Ammon's horn (tissue), 1 donor: ENCODE results near the gene MYH14.
A peak's percentile ranks its signal among the peaks of the same experiment; 100 is the strongest.

Source experiments
- DNase-seq: peaks from one replicate; pipeline ENCODE4 v3.0.0-alpha.2; 2016; ENCODE audit warnings: low spot score

The MYH14 gene

DNA sequence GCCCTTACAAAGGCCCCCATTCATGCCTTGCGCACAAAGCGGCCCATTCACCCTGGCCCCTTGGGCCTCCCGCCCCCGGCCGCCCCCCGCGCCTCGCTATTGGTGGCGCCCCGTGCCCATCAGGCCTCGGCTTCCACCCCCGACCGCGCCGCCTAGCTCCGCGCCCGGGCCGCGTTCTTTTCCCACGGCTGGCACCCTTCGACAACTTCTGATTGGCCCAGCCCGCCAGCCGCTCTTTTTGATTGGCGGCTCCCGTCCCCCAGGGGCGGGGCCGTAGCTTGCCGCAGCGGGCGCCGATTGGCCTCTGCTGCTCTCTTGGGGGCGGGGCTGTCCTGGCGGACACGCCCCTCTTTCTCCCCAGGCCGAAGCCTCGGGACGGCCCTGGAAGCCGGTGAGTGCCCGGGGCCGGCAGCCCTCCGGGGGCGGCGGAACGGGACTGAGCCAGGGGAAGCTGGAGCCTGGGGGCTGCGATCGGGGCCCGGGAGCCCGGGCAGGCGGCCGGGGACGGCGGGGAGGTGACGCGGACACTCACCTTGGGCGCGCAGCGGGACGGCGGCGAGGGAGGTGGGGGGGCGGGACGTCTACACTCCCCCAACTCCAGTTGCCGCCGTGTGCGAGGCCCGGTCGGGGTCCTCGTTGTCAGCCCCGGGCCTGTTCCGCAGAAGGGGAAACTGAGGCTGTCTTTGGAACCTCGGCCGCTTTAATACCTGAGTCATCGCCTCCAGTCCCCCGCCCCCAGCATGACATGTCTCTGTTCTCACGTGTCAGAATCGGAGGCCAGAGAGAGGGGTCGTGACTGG, at the start of gene MYH14:
Gene MYH14, plus strand, starts transcription at position 342 of the 800 bp plus-strand sequence. CDS start 6,744 bp downstream, outside the sequence.
- DNase-seq: peak; percentile 97

GRCh38 chr19:50154529-50154928, 48.9 kb upstream of the MYH14 start:
- no peak for DNase-seq

DNA sequence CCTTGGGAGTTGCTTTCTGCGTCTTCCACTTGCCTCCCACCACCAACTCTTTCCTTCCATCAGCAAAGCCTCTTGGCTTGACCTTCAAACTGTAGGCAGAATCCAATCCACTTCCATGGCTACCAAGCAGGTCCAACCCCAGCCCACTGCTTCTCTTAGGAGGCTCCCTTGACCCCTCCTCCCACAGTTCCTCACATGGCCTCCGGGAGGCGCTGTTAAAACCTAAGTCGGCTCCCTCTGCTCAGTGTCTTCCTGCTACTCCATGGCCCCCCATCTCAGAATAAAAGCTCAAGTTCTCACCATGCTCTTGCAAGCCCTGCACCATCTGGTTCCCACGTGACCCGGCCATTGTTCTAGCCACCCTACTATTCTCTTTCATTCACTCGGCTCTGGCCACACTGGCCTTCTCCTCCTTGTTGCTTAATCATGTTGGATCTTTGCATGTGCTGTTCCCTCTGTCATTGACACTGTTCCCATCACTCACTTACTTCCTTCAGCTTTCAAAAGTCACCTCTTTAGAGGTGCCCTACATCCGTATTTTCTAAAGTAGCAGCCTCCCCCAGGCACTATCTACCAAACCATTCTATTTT, 47.8 kb upstream of the MYH14 start:
- DNase-seq: no peak

DNA sequence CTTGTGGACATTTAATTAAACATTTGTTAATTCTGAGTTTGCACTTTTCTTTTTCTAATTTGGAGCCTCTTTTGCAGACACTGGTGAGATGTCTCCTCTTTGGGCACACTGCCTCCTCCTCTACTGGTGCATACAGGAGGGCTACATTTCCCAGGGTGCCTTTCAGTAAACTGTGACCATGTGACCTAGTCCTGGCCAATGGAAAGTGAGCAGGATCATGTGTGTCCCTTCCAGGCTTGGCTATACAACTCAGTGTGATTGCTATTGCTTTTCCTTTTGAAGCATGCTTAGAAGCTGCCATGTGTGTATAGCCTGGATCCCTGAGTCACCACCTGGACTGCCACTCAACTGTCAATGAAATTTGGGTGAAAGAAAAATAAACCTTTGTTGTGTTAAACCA, 44.8 kb upstream of the MYH14 start:
- DNase-seq: no peak

GRCh38 chr19:50159078-50159477, 44.3 kb upstream of the MYH14 start:
- no peak for DNase-seq

DNA sequence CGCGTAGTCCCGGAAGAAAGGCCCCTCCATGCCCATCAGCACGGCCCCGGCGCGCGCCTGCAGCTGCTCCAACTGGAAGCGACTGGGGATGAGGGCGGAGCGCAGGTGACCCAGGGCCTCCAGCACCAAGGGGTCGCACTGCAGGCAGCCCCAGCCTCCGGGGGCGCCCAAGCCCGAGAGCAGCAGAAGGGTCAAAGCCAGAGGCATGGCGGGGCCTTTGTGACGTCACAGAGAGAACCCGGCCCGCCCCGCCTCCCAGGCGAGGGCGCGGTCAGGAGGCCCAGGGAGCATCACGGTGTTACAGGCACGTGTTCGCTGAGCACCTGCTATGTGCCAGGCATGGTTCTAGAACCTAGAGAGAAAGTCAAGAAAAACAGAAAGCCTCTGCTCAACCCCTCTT, 40.4 kb upstream of the MYH14 start, which contains the start of gene IZUMO2:
Gene IZUMO2, minus strand, starts transcription at position 294 of the 400 bp plus-strand sequence. Its CDS starts 87 bp downstream, at position 207.
- DNase-seq: no peak

- DNase-seq: no peak
Observed at GRCh38 chr19:50167314-50167721, 36.1 kb upstream of the MYH14 start.

DNA sequence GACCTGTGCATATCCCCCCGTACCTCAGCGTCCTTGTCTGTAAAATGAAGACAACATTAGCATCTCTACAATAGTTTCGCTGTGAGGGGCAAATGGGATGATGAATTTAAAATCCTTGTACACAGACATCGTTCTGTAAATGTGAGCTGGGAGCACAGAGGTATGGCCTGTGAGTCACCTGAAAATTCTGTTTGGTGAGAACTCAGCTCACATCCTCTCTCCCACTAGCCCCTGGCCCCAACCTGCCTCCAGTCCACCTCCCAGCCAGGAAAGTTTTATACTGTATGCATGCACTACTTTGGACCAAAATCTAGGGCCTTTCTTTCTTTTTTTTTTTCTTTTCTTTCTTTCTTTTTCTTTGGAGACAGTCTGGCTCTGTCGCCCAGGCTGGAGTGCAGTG, 31.7 kb upstream of the MYH14 start:
- DNase-seq: no peak

- DNase-seq: no peak
Observed at GRCh38 chr19:50172726-50173125, 30.7 kb upstream of the MYH14 start.

- no peak for DNase-seq
Observed at GRCh38 chr19:50173127-50173526, 30.3 kb upstream of the MYH14 start.

GRCh38 chr19:50174100-50174793, 29.2 kb upstream of the MYH14 start:
- DNase-seq: no peak

DNA sequence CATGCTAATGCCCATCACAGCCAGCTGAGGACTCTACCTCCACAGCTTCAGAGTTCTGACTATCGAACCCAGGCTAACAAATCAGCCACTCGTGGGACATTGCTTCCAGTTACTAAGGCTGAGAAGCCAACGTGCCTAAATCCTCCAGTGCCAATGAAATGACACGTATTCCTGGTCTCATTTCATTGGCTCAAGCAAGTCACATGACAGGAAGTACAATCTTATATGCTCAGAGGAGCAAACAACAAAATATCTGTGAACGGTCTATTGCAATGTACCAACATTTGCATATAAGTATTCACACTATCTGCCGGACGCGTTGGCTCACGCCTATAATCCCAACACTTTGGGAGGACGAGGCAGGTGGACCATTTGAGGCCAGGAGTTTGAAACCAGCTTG, 27.5 kb upstream of the MYH14 start:
- DNase-seq: no peak

GRCh38 chr19:50176775-50177174, 26.6 kb upstream of the MYH14 start:
- no peak for DNase-seq

- no peak for DNase-seq
Observed at GRCh38 chr19:50178320-50178719, 25.1 kb upstream of the MYH14 start.

- DNase-seq: no peak
Observed at GRCh38 chr19:50178859-50179537, 24.4 kb upstream of the MYH14 start.

DNA sequence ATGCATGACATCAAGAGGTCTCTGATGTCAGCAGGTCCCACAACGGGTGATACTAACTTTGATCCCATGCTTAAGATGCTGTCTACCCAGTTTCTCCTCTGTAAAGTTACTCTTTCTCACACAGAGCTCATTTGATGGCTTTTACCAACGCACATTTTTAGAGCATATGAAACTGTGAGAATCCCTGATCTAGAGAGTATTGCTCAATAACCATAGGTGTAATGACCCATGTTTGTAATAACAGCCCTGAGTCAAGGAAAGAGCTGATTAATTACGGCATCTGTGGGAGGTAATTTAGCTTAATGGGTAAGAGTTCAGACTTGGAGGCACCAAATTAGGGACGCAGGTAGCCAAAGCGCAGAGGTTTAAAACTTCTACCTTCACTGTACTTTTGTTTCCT, 22.3 kb upstream of the MYH14 start:
- DNase-seq: no peak

- no peak for DNase-seq
Observed at GRCh38 chr19:50184196-50184595, 19.2 kb upstream of the MYH14 start.

- no peak for DNase-seq
Observed at GRCh38 chr19:50187937-50188336, 15.5 kb upstream of the MYH14 start.

- no peak for DNase-seq
Observed at GRCh38 chr19:50189331-50189730, 14.1 kb upstream of the MYH14 start.

GRCh38 chr19:50190439-50190891, 13.0 kb upstream of the MYH14 start:
- DNase-seq: no peak

- DNase-seq: no peak
Observed at GRCh38 chr19:50191216-50191615, 12.2 kb upstream of the MYH14 start.

- DNase-seq: no peak
Observed at GRCh38 chr19:50192463-50193211, 10.8 kb upstream of the MYH14 start.
